Suppressor macrophage (primary cell): ENCODE data around the gene OR2M3.
"Not testable (repeated sequence)": the region's sequence is repeated elsewhere in the genome, so short reads cannot be mapped to it uniquely, and the experiment has no call there.

ENCODE experiments used
- DNase-seq, 4 experiments: peaks; one replicate each; pipeline ENCODE4 v3.0.0-alpha.2; 2020 to 2022
- total RNA-seq, 17 experiments: gene quantifications; one replicate each; lab custom pipeline; 2026; ENCODE audit warnings: mixed read lengths in 6 of 17, inconsistent platforms in 3 of 17; lab: John Stamatoyannopoulos, UW

The OR2M3 gene
- 0 to 4.7 (median 0) reads per million in 17 experiments for total RNA-seq

GRCh38 chr1:248196965-248197364 lies at the start of gene OR2M3:
Gene OR2M3, plus strand, starts transcription at chr1:248197265. Its CDS starts 5,803 bp downstream, at chr1:248203068.
- DNase-seq, result no peak

GRCh38 chr1:248152056-248152827 lies 44.8 kb upstream of the OR2M3 start:
- DNase-seq, result peak in 1 of 4 experiments; percentile 0

- DNase-seq, result peak in 1 of 4 experiments; percentile 6
Measured at GRCh38 chr1:248155927-248156326, 41.1 kb upstream of the OR2M3 start.

DNA sequence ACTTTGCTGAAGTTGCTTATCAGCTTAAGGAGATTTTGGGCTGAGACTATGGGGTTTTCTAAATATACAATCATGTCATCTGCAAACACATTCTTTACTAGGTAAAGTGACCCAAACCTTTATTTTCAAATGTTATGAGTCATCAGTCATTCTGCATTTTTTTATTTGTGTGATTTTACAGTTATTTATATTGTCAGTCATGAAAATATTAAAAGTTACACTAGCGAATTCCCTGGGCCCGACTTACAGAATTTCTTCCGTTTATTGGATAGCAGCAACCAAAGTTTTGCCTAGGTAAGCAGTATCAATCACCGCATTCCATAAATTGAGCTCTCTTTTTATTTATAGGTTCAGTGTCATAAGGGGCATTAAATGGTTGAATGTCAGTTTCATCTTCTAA lies 38.3 kb upstream of the OR2M3 start:
- no peak for DNase-seq

DNA sequence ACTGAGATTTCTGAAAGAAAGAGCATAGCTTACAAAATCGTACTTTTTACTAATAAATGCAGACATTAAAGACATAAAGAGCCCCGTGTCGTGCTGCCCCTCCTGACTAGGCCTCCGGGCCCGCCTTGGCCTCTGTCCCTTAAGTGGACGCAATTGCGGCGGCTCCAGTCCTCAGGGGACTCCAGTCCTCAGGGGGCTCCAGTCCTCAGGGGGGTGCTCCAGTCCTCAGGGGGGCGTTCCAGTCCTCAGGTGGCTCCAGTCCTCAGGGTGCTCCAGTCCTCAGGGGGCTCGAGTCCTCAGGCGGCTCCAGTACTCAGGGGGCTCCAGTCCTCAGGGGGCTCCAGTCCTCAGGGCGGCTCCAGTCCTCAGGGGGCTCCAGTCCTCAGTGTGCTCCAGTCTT lies 33.0 kb upstream of the OR2M3 start:
- no peak for DNase-seq

DNA sequence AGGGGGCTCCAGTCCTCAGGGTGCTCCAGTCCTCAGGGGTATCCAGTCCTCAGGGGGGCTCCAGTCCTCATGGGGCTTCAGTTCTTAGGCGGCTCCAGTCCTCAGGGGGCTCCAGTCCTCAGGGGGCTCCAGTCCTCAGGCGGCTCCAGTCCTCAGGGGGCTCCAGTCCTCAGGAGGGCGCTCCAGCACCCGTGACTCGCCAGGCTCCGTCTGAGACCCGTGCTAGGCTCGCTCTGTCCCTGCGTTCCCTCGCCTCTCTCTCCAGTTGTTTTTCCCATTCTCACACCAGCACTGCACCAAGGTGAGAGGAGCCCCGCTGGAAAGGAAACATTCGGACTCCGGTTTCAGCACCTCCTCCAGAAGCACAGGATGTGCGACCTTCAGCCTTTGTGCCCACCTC lies 31.9 kb upstream of the OR2M3 start:
- no peak for DNase-seq

DNA sequence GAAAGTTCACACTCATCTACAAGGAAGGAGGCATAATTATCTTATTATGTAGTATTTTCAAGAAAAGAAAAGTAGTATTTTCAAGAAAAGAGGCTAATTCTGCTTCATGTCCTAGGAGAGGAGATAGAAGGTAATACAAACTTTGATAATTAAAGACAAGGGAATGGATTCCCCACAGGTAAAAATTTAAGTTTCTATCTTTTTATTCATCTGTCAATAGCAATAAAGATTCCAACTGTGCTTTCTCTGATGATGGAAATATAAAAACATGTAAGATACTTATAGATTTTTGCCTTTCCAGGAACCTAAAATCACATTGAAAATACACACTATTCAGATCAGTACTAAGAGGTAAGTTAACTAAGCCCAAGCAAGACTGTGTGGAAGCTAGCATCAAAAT lies 22.5 kb upstream of the OR2M3 start, which contains the start of gene OR2M2:
TSS of gene OR2M2 (plus strand) at position 301 of the 400 bp plus-strand sequence. CDS start 5,165 bp downstream, outside the sequence.
- DNase-seq, result no peak

- DNase-seq, result no peak
Measured at GRCh38 chr1:248183996-248184395, 13.1 kb upstream of the OR2M3 start.

DNA sequence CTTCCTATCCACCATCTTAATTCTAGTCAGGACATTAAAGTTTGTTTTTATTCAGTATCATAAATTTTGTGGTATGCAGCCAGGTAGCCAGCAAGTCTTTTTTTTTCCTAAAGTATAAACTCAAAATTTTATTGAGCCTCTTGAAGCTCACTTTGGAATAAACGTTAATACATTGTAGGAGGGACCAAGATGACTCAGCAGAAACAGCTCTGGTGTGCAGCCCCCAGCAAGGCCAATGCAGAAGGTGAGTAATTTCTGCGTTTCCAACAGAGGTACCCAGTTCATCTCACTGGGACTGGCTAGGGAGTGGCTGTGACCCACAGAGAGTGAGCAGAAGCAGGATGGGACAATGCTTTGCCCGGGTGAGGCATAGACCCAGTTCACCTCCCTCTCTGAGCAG lies 9.7 kb upstream of the OR2M3 start:
- no peak for DNase-seq

DNA sequence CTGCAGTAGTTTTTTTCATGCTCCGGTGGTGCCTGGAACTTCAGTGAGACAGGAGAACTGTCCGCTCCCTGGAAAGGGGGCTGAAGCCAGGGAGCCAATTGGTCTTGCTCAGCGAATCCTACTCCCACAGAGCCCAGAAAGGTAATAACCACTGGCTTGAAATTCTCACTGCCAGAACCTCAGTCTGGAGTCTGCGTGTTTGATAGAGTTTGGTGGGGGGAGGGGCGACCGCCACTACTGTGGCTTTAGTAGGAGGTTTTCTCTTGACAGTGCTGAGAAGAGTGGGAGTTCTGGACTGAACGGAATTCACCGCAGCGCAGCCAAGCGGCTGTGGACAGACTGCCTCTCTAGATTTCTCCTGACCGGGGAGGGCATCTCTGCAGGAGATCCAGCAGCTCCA lies 8.0 kb upstream of the OR2M3 start:
- no peak for DNase-seq

DNA sequence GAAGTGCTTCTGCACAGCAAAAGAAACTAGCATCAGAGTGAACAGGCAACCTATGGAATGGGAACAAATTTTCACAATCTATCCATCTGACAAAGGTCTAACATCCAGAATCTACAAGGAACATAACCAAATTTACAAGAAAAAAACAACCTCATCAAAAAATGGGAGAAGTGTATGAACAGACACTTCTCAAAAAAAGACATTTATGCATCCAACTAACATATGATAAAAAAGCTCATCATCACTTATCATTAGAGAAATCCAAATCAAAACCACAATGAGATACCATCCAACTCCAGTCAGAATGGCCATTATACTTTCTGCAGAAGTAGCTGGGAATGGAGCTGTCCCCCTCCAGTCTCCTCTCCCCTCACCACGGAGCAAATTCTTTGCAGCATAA lies 2.9 kb upstream of the OR2M3 start:
- DNase-seq, result no peak

DNA sequence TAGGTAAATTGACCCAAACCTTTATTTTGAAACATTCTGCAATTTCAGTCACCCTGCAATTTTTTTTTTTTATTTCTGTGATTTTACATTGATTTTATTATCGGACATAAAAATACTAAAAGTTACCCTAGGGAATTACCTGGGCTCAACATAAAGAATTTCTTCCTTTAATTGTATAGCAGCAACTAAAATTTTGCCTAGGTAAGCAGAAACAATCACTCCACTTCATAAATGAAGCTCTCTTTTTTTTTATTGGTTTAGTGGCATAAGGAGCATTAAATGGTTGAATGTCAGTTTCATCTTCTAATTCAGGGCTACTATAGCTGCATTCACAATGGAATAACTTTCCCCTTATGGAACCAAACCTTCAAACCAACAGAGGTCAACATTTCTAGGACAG lies 18.8 kb downstream of the OR2M3 start:
- no peak for DNase-seq

GRCh38 chr1:248225537-248225936 lies 28.5 kb downstream of the OR2M3 start:
- DNase-seq, result no peak

DNA sequence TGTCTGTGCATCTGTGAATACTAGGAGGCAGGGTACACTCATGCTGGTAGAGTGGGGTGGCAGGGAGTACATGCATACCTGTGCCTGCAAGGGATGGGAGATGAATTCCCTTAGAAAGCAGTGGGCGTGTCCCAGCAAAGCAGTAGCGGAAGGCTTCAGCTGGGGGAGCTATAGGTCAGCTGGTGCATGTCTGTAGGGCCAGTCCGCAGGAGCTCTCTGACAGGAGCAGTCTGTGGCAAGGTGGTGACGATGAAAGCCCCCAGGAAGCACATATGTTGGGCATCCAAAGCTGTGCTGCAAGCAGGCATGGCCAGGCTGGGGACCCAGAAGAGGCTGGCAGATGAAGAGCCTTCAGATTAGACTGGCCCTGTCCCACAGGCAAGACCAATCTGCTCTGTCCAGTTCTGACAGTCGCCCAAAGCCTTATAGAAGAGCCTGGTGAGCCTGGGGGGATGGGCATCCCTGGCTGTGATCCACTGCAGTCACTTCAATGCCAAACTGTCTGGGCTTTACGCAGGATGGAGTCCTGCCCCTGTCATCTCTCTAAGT lies 32.4 kb downstream of the OR2M3 start:
- DNase-seq, result no peak

DNA sequence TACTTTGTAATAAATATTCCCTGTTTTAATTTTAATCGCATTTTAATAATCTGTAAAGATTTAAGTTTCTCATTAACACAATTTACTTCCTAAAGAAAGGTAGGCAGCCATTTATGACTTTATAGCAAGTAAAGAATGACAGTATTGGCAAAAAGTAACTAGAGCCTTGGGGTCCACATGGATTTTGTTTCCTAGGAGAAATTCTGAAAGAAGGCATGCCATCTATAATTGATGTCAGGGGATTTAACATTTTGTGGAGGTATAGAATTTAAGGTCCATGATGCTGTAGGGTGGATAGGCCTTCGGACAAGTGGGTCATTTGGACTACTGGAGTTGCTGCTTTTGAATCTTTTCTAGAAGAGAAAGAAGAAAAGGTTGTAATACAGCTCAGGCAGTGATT lies 34.1 kb downstream of the OR2M3 start, which contains the start of gene OR2M4:
TSS of gene OR2M4 (plus strand) at position 301 of the 400 bp plus-strand sequence. CDS start 7,512 bp downstream, outside the sequence.
- no peak for DNase-seq

- no peak for DNase-seq
Measured at GRCh38 chr1:248239478-248239877, 42.4 kb downstream of the OR2M3 start.

- DNase-seq, result peak; percentile 45 to 77 (median 66)
Measured at GRCh38 chr1:248243204-248243603, 46.1 kb downstream of the OR2M3 start.

- not testable (repeated sequence) for DNase-seq
Measured at GRCh38 chr1:248259309-248259708, 62.2 kb downstream of the OR2M3 start.
